Mesendoderm (in vitro differentiated cells): ENCODE data around the gene TCF12.

Experiments
- DNase-seq: peaks from one replicate; pipeline ENCODE4 v3.0.0; 2013
- H2AK5ac ChIP-seq: 2 replicates; pipeline ENCODE4 v1.6.1; 2013; ENCODE audit warnings: low read length, inconsistent platforms
- H2BK120ac ChIP-seq: 2 replicates; pipeline ENCODE4 v1.6.1; 2013; ENCODE audit warnings: low read depth, mild to moderate bottlenecking, low read length, moderate library complexity, mixed read lengths
- H2BK15ac ChIP-seq: replicated peaks from 2 replicates; pipeline ENCODE4 v1.6.1; 2013; ENCODE audit warnings: low read depth, mild to moderate bottlenecking, moderate library complexity
- H2BK5ac ChIP-seq: 2 replicates; pipeline ENCODE4 v1.6.1; 2013; ENCODE audit warnings: low read length, inconsistent platforms
- H3K18ac ChIP-seq: 2 replicates; pipeline ENCODE4 v1.6.1; 2013; ENCODE audit warnings: mild to moderate bottlenecking, low read length, mixed read lengths
- H3K23ac ChIP-seq: one replicate; pipeline ENCODE4 v1.6.1; 2013; ENCODE audit warnings: low read length
- H3K27ac ChIP-seq: 2 replicates; pipeline ENCODE4 v1.5.1; 2013; ENCODE audit warnings: low read depth, mild to moderate bottlenecking, inconsistent platforms, low read length, moderate library complexity
- H3K27me3 ChIP-seq: 2 replicates; pipeline ENCODE4 v1.6.1; 2013; ENCODE audit warnings: low read length, control low read depth, mild to moderate bottlenecking, inconsistent platforms; ENCODE audit not compliant: insufficient read depth, poor library complexity
- H3K36me3 ChIP-seq: 2 replicates; pipeline ENCODE4 v1.6.1; 2013; ENCODE audit warnings: low read length, inconsistent platforms; ENCODE audit not compliant: control insufficient read depth, insufficient read depth
- H3K4ac ChIP-seq: one replicate; pipeline ENCODE4 v1.6.1; 2013; ENCODE audit warnings: low read depth, mild to moderate bottlenecking, low read length, moderate library complexity
- H3K4me1 ChIP-seq: 2 replicates; pipeline ENCODE4 v1.6.1; 2013; ENCODE audit warnings: low read depth, low read length, inconsistent platforms; ENCODE audit not compliant: control insufficient read depth
- H3K4me2 ChIP-seq: 2 replicates; pipeline ENCODE4 v1.6.1; 2013; ENCODE audit warnings: low read length
- H3K4me3 ChIP-seq: 2 replicates; pipeline ENCODE4 v1.5.1; 2013; ENCODE audit warnings: mild to moderate bottlenecking, low read length
- H3K56ac ChIP-seq: one replicate; pipeline ENCODE4 v1.6.1; 2013; ENCODE audit warnings: low read length
- H3K79me1 ChIP-seq: 2 replicates; pipeline ENCODE4 v1.6.1; 2013; ENCODE audit warnings: low read length, inconsistent platforms
- H3K79me2 ChIP-seq: 2 replicates; pipeline ENCODE4 v1.6.1; 2013; ENCODE audit warnings: mild to moderate bottlenecking, low read length; ENCODE audit not compliant: control insufficient read depth, insufficient read depth
- H3K9ac ChIP-seq: 2 replicates; pipeline ENCODE4 v1.6.1; 2013; ENCODE audit warnings: low read length, inconsistent platforms
- H4K5ac ChIP-seq: one replicate; pipeline ENCODE4 v1.6.1; 2013; ENCODE audit warnings: low read length
- H4K8ac ChIP-seq: one replicate; pipeline ENCODE4 v1.6.1; 2013; ENCODE audit warnings: low read depth, mild to moderate bottlenecking, control low read depth, low read length, moderate library complexity
- WGBS: extraction: QIAGEN DNeasy Blood & Tissue Kit; methylation state at CpG from one replicate; pipeline ENCODE4 v1.1.7; 2013; ENCODE audit warnings: low lambda C conversion rate, missing lambda C conversion rate; ENCODE audit not compliant: insufficient coverage; ENCODE audit errors: extremely low coverage; 5-methylcytosine and 5-hydroxymethylcytosine counted together

TCF12 gene

GRCh38 chr15:57195326-57195725 is 276.9 kb downstream of the TCF12 start:
- no peaks in the 10 kb centered on the region for H3K79me2 ChIP-seq

GRCh38 chr15:57196865-57197264 is 278.4 kb downstream of the TCF12 start:
- Histone ChIP-seq H3K4me1 (peaks cover 8% of the 10 kb centered on the region), H3K27ac (no peak overlapping the region), H3K4me3 (no peak overlapping the region), H3K36me3 (peaks cover 1% of the 10 kb centered on the region), H3K4ac (no peak overlapping the region), H3K79me1 (peaks cover 2% of the 10 kb centered on the region), H2BK5ac (no peak overlapping the region), H3K4me2 (no peak overlapping the region), H3K18ac (no peak overlapping the region), H3K79me2 (no peaks in the 10 kb centered on the region), H2BK120ac (no peak overlapping the region), H3K9ac (no peak overlapping the region), H3K23ac (no peak overlapping the region), H2AK5ac (no peak overlapping the region), H3K27me3 (no peaks in the 10 kb centered on the region), H2BK15ac (no peak overlapping the region), H3K56ac (no peak overlapping the region), H4K8ac (no peak overlapping the region), H4K5ac (no peak overlapping the region)
- no CpG with 5 or more reads among the region's 1 CpG for WGBS
- no peak for DNase-seq

More at GRCh38 chr15:57195326-57195725, 276.9 kb downstream of the TCF12 start:
- DNase-seq, result no peak
- Histone ChIP-seq H3K56ac (no peak overlapping the region), H2AK5ac (no peak overlapping the region), H3K9ac (no peak overlapping the region), H3K4me1 (peaks cover 8% of the 10 kb centered on the region), H3K18ac (no peak overlapping the region), H3K4ac (no peak overlapping the region), H4K5ac (no peak overlapping the region), H3K36me3 (peaks cover 1% of the 10 kb centered on the region), H3K4me2 (no peak overlapping the region), H2BK5ac (no peak overlapping the region), H2BK120ac (no peak overlapping the region), H3K23ac (no peak overlapping the region), H3K27me3 (no peaks in the 10 kb centered on the region), H3K79me1 (no peaks in the 10 kb centered on the region), H4K8ac (no peak overlapping the region), H3K27ac (no peak overlapping the region), H3K4me3 (no peak overlapping the region), H2BK15ac (no peak overlapping the region)
- WGBS, result no CpG with 5 or more reads among the region's 1 CpG

DNA sequence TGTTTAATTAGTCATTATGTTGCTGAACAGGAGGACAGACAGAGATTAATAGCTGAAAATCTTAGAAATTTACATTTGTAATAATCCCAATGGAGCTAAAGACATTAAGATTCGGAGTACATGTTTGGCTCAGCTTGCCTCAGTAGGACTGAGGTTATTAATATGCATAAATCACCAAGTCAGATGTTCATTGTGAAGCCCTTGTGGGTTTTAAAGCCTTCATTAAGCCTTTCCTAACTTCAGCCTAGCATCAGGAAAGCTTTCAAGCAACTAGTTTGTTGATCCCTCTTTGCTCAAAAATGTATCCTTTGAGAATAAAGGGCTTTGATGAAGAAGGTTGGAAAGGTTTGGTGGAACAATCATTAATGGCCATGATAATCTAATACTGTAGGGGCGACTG is 279.7 kb downstream of the TCF12 start:
- peaks cover 2% of the 10 kb centered on the region for H3K79me1 ChIP-seq
- no peak overlapping the region for H3K4ac ChIP-seq
- H3K27me3 ChIP-seq, result no peaks in the 10 kb centered on the region
- WGBS, result no CpG with 5 or more reads among the region's 2 CpGs
- no peak overlapping the region for H2BK120ac ChIP-seq
- H2BK15ac ChIP-seq, result no peak overlapping the region
- no peak overlapping the region for H3K23ac ChIP-seq
- H3K56ac ChIP-seq, result no peak overlapping the region
- H3K4me1 ChIP-seq, result peaks cover 8% of the 10 kb centered on the region
- no peaks in the 10 kb centered on the region for H3K79me2 ChIP-seq
- no peak for DNase-seq
- no peak overlapping the region for H3K9ac ChIP-seq
- no peak overlapping the region for H4K8ac ChIP-seq
- no peak overlapping the region for H3K4me2 ChIP-seq
- H2AK5ac ChIP-seq, result no peak overlapping the region
- H4K5ac ChIP-seq, result no peak overlapping the region
- no peak overlapping the region for H2BK5ac ChIP-seq
- no peaks in the 10 kb centered on the region for H3K36me3 ChIP-seq
- H3K4me3 ChIP-seq, result no peak overlapping the region
- H3K18ac ChIP-seq, result no peak overlapping the region
- H3K27ac ChIP-seq, result peak overlapping the region; percentile 27

DNA sequence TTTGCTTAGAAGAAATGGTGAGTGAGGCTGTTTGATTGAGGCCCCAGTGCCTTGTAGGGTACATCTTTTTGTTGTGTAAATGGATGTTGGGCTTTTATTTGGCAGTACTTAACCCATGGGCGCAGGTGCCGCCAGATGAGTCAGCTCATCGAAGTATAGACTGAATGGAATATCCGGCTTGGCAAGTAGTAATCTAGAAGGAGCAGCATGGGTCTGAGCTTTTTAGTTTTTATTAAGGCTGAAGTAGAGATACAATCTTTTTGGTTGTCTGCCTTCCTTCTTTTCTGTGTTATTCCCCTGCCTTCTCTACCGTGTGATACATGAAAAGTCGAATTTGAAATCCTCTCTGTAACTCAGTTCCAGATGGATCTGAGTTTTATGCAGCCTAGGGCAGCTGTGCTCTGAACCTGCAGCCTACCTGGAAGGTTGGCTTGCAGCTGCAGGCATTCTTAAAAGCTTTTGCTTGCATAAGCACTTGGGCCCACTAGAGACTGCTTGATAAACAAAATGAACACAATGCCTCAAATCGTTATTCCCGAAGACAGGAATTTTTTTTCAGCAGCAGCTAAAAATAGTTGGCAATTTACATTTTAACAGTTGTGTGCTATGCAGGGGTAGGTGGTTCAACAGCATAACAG is 280.3 kb downstream of the TCF12 start:
- no peak overlapping the region for H3K9ac ChIP-seq

GRCh38 chr15:57201578-57201977 is 283.1 kb downstream of the TCF12 start:
- Histone ChIP-seq H3K4me3 (no peak overlapping the region), H3K4me2 (no peak overlapping the region), H2AK5ac (no peak overlapping the region), H3K4ac (no peak overlapping the region), H2BK15ac (no peak overlapping the region), H3K79me2 (no peaks in the 10 kb centered on the region), H3K56ac (no peak overlapping the region), H2BK5ac (no peak overlapping the region), H3K27ac (no peak overlapping the region), H4K5ac (no peak overlapping the region), H3K27me3 (no peaks in the 10 kb centered on the region), H2BK120ac (no peak overlapping the region), H3K23ac (no peak overlapping the region), H3K79me1 (peaks cover 2% of the 10 kb centered on the region), H3K18ac (no peak overlapping the region), H3K4me1 (peaks cover 8% of the 10 kb centered on the region), H3K36me3 (no peaks in the 10 kb centered on the region), H4K8ac (no peak overlapping the region), H3K9ac (no peak overlapping the region)
- no CpG with 5 or more reads among the region's 2 CpGs for WGBS
- DNase-seq, result no peak

More for the DNA sequence above, 280.3 kb downstream of the TCF12 start:
- H3K18ac ChIP-seq, result no peak overlapping the region
- peaks cover 8% of the 10 kb centered on the region for H3K4me1 ChIP-seq
- no peaks in the 10 kb centered on the region for H3K79me2 ChIP-seq
- no CpG with 5 or more reads among the region's 8 CpGs for WGBS
- H3K27me3 ChIP-seq, result no peaks in the 10 kb centered on the region
- H3K79me1 ChIP-seq, result peaks cover 2% of the 10 kb centered on the region
- H3K4me2 ChIP-seq, result no peak overlapping the region
- no peak overlapping the region for H2BK120ac ChIP-seq
- peak; percentile 69 for DNase-seq
- peak overlapping the region; percentile 48 for H3K27ac ChIP-seq
- no peak overlapping the region for H2AK5ac ChIP-seq
- no peak overlapping the region for H3K4ac ChIP-seq
- H2BK15ac ChIP-seq, result no peak overlapping the region
- no peak overlapping the region for H3K23ac ChIP-seq
- no peak overlapping the region for H3K4me3 ChIP-seq
- H4K5ac ChIP-seq, result no peak overlapping the region
- no peaks in the 10 kb centered on the region for H3K36me3 ChIP-seq
- no peak overlapping the region for H3K56ac ChIP-seq
- H2BK5ac ChIP-seq, result no peak overlapping the region
- no peak overlapping the region for H4K8ac ChIP-seq

DNA sequence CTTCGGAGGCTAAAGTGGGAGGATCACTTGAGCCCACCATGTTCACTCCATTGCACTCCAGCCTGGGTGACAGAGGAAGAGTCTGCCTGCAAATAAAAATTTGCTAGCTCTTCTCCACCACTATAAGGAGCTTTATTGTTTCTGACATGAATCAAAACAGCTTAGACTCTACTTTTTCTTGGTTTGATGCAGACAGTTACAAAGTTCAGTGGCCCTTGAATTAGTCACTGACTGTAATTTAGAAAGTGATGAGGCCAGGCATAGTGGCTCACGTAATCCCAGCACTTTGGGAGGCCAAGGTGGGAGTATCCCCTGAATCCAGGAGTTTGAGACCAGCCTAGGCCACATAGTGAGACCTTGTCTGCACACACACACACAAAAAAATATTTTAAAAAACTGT is 285.5 kb downstream of the TCF12 start:
- no peaks in the 10 kb centered on the region for H3K36me3 ChIP-seq
- H3K4me3 ChIP-seq, result no peak overlapping the region
- no peaks in the 10 kb centered on the region for H3K79me2 ChIP-seq
- peaks cover 2% of the 10 kb centered on the region for H3K79me1 ChIP-seq
- no peak overlapping the region for H3K18ac ChIP-seq
- no peak overlapping the region for H3K27ac ChIP-seq
- no peaks in the 10 kb centered on the region for H3K27me3 ChIP-seq
- H3K9ac ChIP-seq, result no peak overlapping the region
- H3K56ac ChIP-seq, result no peak overlapping the region
- H2BK5ac ChIP-seq, result no peak overlapping the region
- H3K23ac ChIP-seq, result no peak overlapping the region
- H3K4me1 ChIP-seq, result peaks cover 1% of the 10 kb centered on the region
- H3K4me2 ChIP-seq, result no peak overlapping the region
- no peak overlapping the region for H2AK5ac ChIP-seq
- no peak overlapping the region for H4K8ac ChIP-seq
- no peak overlapping the region for H2BK15ac ChIP-seq
- H2BK120ac ChIP-seq, result no peak overlapping the region
- no CpG with 5 or more reads among the region's 2 CpGs for WGBS
- H3K4ac ChIP-seq, result no peak overlapping the region
- DNase-seq, result no peak
- no peak overlapping the region for H4K5ac ChIP-seq
